GM18517 (cell line): ENCODE data around the gene PLA2G4B.

Experiments
- ATAC-seq: cut with Tn5 transposase; IDR thresholded peaks from one replicate; pipeline ENCODE4 v1.9.1; 2021; ENCODE audit warnings: mild to moderate bottlenecking, moderate library complexity; ENCODE audit not compliant: unreplicated experiment

PLA2G4B gene

DNA sequence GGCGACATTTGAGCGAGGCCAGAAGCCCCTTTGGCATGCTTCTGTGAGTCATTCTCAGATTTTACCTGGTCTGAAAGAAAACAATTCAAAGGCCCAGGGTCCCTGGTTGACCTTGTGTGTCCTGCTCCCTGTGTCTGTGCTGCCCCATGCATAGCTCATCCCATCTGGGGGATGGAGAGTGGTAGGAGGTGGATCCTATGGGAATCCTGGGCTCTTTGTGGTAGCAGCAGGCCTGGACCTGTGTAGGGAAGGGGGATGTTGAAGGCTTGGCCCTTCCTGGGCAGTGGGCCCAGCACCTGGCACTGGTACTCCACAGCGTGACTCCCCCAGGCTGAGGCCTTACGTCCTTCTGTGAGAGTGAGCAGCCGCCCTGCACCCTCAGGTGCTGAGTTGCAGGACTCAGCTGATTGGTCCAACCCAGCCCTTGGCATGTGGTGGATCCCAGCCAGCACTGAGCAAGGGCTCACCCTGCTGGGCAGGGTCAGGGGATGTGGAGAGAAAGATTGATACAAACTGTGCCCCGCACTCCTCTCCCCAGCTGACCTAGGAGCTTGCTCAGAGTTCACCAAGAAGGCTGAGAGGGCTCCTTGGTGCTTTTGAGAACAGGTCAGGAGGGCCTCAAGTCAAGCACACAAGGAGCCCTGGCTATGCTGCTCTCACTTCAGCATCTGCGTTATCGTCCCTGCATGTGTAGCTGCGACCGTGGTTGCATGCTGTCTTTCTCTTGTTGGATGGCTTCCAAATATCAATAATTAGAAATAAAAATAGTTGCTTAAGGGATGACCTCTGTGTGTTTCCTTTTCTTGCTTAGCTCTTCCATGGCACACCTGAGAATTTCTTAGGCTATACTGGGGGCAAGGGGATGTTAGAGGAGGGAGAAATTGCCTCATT is 32.1 kb upstream of the PLA2G4B start:
- ATAC-seq = no peak

DNA sequence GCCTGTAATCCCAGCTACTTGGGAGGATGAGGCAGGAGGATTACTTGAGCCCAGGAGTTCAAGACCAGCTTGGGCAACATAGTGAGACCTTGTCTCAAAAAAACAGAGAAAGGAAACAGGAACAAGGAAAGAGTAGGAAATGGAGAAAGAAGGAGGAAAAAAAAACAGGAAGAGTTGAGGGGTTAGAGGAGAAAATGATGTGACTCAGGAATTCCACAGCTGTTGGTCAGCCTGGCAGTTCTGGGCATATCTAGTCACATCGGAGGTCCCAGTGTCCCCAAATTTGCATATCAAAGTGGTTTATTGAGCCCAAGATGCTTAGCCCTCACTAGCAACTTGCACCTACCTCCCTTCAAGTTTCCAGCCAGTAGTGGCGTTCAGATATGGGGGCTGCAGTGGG is 29.5 kb upstream of the PLA2G4B start:
- no peak for ATAC-seq

DNA sequence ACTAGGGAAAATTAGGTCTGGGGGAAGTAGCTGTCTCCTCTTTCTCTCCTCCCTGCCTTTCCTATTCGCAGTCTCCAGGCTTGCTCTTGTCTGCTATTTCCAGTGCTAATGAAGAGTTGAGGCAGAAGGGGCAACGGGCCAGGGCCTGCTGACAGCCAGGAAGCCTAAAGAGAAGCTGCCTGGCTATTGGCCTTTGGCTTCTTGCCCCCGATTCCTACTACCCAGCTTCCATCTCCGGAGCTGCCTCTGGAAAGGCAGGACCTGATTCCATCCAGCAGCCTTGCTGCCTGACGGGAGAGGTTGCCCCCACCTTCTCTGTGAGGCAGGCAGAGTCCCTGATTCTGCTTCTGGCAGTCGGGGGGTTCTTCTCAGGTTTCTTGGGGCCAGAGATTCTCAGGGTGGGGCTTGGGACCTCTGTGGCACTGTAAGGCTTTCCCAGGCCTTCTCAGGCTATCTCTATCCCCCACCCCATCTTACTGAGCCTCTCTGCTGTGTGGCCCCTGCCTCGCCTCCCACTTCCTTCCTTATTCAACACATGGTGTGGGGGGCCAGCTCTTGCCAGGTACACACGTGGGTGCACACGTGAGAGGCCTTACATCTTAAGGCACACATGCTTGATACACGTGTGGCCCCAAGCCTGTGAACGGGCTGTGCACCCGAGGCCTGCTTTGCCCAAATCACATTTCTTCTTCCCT is 29.0 kb upstream of the PLA2G4B start:
- no peak for ATAC-seq

DNA sequence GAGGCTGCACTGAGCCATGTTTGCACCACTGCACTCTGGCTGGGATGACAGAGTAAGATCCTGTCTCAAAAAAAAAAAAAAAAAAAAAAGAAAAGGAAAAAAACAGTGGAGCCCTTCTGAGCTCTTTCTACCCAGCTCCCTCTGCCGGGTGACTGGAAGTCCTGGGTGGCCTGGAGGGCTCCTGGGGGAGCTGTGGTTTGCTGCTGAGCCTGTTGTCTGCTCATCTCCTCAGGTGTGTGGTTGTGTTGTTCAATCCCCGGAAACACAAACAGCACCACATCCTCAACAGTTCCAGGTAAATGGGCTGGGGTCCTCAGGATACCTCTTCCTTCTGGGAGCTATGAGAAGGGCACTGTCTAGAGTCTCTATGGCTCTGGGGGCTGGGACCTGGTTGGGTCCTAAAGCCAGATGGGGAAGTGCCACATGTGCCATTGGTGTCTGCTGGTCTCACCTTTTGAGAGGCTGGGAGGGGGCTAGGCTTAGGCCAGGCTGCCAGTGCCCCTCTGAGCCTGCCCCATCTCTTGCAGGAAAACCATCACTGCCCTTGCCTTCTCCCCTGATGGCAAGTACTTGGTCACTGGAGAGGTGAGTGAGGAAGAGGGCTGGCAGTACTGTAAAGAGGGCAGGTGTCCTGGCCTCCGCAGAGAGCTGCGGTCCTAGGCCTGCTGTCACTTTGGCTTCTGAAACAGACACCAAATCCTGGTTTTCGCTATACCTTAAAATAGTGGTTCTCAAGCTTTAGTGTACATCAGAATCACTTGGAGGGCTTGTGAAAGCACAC is 27.8 kb upstream of the PLA2G4B start:
- ATAC-seq = no peak

DNA sequence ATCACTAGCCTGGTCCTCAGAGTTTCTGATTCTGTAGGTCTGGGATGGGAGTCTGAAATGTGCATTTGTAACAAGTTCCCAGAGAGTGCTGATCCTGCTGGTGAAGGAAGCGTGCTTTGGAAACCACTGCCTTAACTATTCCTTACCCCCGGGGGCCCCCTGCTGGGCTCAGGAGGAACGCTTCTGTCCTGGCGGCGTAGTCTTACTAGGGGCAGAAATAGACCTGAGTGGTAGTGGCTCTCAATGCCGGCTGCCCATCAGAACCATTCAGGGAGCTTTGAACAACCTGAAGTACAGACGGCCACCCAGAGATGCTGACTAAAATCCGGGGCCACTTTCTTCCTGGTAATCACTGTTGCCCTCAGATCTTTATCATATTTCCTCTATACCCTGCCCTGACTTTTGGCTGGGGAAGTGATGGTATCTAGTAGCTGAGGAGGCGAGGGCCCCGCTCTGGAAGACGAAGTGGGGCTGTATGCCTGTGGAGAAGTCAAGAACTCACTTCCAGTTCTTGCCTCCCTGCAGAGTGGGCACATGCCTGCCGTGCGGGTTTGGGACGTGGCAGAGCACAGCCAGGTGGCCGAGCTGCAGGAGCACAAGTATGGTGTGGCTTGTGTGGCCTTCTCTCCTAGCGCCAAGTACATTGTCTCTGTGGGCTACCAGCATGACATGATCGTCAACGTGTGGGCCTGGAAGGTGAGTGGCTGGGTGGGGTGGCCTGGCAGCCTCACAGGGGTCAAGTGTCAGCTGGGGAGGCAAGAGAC is 27.0 kb upstream of the PLA2G4B start:
- ATAC-seq = no peak

DNA sequence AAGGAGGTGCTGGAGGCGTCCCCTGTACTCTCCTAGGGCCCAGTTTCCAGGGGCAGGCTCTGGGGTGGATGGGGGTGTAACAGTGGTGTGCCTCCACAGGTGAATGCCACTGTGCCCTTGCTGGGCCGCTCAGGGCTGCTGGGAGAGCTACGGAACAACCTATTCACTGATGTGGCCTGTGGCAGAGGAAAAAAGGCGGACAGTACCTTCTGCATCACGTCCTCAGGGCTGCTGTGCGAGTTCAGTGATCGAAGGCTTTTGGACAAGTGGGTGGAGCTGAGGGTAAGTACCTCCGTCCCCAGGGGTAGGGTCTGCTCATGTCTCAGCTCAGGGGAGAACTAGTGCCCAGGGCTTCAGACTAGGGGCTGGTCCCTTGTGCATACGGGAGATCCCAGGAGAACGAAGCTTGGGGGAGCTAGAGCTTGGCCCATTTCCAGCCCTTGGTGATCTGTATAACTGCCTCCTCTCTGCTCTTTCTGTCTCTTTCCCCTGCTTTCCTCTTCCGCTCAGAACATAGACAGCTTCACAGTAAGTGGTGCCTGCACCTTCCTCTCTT is 25.7 kb upstream of the PLA2G4B start:
- no peak for ATAC-seq

DNA sequence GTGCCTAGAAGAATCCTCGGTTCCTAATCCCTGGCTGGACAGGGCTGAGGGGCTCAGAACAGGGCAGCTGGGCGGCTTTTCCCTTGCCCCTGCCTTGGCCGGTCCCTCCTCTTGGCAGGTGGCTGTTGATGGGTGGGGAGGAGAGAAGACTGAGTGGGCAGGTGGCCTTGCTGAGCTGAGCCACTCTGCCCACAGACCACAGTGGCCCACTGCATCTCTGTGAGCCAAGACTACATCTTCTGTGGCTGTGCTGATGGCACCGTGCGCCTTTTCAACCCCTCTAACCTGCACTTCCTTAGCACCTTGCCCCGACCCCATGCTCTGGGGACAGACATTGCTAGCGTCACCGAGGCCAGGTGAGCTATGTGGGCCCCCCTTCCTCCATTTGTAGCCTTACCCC is 25.2 kb upstream of the PLA2G4B start:
- no peak for ATAC-seq

DNA sequence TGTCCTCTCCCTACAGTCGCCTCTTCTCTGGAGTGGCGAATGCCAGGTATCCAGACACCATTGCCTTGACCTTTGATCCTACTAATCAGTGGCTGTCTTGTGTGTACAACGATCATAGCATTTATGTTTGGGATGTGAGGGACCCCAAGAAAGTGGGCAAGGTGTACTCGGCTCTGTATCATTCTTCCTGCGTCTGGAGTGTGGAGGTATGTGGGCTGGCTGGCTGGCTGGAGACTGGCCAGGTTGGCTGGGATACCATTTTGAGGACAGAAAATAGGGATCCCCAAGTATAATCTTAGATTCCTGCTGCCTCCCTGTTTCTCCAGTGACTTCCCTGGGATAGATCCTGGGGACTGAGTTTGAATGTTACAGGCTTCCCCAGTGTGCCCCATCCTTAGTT is 24.1 kb upstream of the PLA2G4B start:
- no peak for ATAC-seq

DNA sequence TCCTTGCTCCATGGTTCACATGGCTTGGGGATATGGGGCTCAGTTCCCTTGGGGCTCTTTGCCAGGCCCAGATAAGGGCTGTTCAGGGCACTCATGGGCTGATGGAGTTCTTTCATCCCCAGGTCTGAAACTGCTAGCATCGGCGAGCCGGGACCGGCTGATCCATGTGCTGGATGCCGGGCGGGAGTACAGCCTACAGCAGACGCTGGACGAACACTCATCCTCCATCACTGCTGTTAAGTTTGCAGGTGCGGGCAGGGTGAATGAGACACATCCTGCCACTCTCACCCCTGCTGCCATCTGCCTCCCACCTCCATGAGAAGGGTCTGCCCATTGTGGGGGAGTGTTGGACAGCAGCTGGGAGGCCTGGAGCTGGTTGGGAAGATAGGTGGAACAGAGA is 21.9 kb upstream of the PLA2G4B start:
- no peak for ATAC-seq

DNA sequence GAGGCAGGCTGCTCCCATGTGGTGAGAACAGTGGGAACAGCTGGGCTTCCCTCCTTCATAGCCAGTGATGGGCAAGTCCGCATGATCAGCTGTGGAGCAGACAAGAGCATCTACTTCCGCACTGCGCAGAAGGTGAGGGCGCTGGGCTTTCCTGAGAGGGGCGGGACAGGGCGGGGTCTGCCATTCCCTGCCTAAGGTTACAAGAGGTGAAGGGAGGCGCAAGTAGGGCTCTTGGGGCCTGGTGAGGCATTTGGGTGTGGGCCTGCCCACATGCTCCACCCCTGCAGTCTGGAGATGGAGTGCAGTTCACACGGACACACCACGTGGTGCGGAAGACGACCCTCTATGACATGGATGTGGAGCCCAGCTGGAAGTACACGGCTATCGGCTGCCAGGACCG is 21.3 kb upstream of the PLA2G4B start:
- ATAC-seq = no peak

DNA sequence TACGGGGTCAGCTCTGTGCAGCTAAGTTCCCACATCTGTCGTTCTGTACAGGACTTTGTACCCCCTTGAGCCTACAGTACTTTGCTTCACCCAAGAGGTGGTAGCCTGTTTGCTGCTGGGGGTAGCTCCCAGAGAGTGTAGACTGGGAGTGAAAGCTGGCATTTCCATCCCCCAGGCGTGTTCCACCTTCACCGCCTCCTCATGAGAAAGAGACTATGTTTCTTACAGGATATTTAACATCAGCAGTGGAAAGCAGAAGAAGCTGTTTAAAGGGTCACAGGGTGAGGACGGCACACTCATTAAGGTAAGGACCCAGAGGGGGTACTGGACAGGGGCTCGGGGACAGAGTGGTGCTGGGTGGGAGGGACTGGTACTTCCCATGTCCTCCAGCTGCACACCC is 20.9 kb upstream of the PLA2G4B start:
- ATAC-seq = no peak

DNA sequence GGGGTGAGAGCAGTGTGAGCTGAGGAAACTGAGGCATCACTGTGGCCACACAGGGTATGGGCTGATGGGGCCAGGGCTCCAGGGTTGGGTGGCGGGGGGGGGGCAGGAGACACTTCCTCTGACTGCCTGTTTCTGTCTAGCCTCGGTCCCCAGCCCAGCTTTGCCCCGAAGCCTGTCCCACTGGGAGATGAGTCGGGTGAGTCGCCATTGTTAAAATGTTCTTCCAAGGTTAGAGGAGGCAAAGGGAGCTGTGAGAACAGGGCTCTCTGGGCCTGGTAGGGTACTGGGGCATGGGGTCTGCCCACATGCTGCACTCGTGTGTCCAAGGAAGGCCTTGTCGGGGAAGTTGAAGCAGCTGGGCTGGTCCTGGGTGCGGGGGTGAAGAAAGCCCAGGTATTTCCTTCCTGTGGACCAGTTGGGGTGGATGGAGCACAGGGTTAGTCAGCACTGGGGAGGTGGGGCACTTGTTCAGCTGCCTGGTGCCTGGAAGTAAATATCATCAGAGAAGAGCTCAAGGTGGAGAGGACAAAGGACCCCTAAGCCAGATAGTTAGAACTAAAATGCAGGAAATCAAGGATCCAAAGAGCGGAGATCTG is 19.1 kb upstream of the PLA2G4B start:
- ATAC-seq = no peak

DNA sequence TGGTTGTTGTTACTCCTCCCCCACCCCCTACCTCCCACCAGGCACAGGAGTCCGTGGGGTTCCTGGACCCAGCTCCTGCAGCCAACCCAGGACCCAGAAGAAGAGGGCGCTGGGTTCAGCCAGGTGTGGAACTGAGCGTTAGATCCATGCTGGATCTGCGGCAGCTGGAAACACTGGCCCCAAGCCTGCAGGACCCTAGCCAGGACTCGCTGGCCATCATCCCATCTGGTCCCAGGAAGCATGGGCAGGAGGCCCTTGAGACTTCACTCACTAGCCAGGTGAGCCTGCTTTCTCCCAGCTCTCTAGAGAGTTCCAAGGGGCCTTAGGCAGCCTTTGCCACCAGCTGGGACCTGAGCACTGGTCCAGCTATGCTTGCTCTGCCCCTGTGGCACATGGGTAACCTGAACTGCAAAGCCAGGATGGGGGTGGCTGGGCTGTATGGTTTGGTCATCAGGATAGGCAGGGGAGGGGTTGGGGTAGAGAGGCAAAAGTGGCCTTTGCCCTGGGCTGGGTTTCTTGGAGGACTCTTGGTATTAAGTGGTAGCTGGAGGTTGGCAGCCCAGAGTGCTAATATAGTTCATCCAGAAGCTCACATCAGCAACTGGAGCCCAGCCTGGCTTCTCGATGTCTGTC is 17.7 kb upstream of the PLA2G4B start:
- ATAC-seq = no peak

DNA sequence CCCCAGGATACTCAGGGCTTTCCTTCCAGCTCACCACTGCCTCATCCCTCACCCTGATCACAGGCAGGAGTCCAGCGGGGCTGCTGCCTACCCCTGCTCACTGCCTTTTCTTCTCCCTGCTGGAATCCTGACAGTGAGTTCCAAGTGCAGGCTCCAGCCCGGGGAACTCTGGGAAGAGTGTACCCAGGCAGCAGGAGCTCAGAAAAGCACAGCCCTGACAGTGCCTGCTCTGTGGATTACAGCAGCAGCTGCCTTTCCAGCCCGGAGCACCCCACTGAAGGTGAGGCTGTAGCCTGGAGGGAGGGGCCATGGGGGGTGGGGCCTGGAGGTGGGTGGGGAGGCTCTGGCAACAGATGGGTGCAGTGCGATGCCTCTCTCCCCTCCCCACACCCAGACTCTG is 16.8 kb upstream of the PLA2G4B start:
- no peak for ATAC-seq

DNA sequence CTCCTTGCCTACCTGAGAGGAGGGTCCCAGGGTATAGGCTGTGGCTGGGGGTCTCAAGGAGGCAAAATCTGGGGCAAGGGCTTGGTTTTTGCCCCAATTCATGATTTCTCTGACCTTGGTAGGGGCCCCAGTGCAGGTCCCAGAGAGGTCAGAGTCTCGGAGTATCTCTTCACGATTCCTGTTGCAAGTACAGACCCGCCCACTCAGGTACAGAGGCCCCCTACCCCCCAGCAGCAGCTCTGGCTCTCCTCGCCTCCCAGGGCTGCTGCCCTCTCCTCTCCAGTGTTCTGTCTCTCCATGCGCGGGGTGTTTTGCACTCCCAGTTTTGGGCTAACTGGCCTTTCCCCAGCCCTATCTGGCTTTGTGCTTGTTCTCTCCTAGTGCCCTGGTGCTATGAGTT is 16.2 kb upstream of the PLA2G4B start:
- ATAC-seq = no peak

DNA sequence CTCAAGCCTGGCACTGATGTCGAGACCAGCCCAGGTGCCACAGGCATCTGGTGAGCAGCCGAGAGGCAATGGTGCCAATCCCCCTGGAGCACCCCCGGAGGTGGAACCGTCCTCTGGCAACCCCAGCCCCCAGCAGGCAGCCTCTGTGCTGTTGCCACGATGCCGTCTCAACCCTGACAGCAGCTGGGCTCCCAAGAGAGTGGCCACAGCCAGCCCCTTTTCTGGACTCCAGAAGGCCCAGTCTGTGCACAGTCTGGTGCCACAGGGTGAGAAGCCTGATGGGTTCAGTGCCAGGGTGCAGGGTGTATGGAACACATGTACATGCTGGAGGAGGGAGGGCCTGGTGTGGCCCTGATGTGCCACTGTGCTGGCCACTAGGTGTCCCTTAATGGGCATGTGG is 15.7 kb upstream of the PLA2G4B start:
- ATAC-seq = no peak

DNA sequence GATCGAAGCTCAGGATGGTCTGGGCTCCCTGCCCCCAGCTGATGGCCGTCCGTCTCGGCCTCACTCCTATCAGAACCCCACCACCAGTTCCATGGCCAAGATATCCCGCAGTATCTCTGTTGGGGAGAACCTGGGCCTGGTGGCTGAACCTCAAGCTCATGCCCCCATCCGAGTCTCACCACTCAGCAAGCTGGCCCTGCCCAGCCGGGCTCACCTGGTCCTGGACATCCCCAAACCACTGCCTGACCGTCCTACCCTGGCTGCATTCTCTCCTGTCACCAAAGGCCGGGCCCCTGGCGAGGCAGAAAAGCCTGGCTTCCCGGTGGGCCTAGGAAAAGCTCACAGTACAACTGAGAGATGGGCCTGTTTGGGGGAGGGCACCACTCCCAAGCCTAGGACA is 15.1 kb upstream of the PLA2G4B start:
- no peak for ATAC-seq

DNA sequence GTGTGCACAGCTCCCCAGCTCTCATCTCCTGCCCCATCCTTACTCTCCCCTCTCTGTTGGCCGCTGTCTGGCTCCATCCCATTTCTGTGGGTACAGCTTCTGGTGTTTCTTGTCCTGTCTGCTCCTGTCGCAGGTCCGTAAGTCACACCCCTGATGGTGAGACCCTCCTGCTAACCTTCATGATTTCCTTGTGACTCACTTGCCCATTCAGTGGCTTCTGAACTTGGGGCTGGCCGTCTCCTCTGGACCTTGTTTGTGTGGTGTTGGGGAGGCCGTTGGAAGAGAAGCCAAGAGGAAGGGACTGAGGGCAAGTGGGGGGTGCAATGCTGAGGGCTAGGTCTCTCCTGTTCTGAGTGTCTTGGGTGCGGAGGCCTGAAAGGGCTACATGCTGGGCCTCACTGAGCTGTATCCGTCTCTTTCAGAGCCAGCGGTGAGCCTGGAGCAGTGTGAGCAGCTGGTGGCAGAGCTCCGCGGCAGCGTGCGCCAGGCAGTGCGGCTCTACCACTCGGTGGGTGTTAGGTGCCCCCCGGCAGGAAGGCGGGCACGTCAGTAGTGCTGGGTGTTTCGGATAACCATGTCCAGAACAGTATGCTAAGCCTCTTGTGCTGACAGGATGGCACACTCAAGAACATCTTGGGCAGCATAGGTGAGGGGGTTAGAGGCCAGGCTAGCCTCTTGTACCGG is 14.4 kb upstream of the PLA2G4B start:
- ATAC-seq = no peak

DNA sequence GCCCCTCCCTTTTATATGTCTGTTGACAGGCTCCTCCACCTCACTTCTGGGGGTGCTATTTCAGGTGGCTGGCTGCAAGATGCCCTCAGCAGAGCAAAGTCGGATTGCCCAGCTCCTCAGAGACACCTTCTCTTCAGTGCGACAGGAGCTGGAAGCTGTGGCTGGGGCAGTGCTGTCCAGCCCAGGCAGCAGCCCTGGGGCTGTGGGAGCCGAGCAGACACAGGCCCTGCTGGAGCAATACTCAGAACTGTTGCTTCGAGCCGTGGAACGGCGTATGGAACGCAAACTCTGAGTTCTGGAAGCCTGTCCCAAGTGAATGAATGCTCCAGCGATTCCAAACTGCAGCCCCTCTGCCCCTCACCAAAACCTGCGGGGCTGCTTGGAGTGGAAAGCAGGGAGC is 13.5 kb upstream of the PLA2G4B start:
- ATAC-seq = no peak
